Keratinocyte (primary cell): ENCODE results near the gene TTLL5. TPM values are rescaled to one million over a fixed set of nuclear protein-coding genes. Genes with fewer than 3 reads are reported as not detected.

ENCODE experiments used
- DNase-seq: peaks from one replicate; pipeline ENCODE4 v3.0.0-alpha.2; 2011; ENCODE audit warnings: low read depth, missing footprints, low spot score
- FAIRE-seq: peaks from 2 replicates; lab custom pipeline; 2011; peaks lifted over from hg19 to GRCh38; lab: Jason Lieb, UNC
- H2AFZ ChIP-seq: 2 replicates; pipeline ENCODE4 v1.6.0; 2012; ENCODE audit warnings: low read length, control low read depth, inconsistent platforms; ENCODE audit not compliant: control insufficient read depth
- H3K27ac ChIP-seq: 2 replicates; pipeline ENCODE4 v1.5.1; 2011; ENCODE audit warnings: low read length; ENCODE audit not compliant: control insufficient read depth, insufficient read depth
- H3K27me3 ChIP-seq: 3 replicates; pipeline ENCODE4 v1.6.0; 2011; ENCODE audit warnings: low read length; ENCODE audit not compliant: control insufficient read depth, insufficient read depth; ENCODE audit errors: extremely low read depth
- H3K36me3 ChIP-seq, 2 experiments: 2 replicates in 1 of 2; 3 replicates in 1 of 2; pipeline ENCODE4 v1.5.1; 2011; ENCODE audit warnings: low read length in 2 of 2, mild to moderate bottlenecking in 1 of 2; ENCODE audit not compliant: control insufficient read depth in 2 of 2, insufficient read depth in 2 of 2; ENCODE audit errors: extremely low read depth in 1 of 2
- H3K4me1 ChIP-seq: 3 replicates; pipeline ENCODE4 v1.5.1; 2011; ENCODE audit warnings: low read length; ENCODE audit not compliant: control insufficient read depth, insufficient read depth; ENCODE audit errors: extremely low read depth
- H3K4me2 ChIP-seq: 3 replicates; pipeline ENCODE4 v1.6.0; 2011; ENCODE audit warnings: low read depth, low read length; ENCODE audit not compliant: control insufficient read depth, insufficient read depth; ENCODE audit errors: extremely low read depth
- H3K4me3 ChIP-seq, 3 experiments: fragments of 200-600 bp in 1 of 3; sonication (generic) in 1 of 3; 2 replicates in 2 of 3; 3 replicates in 1 of 3; pipeline ENCODE4 v1.5.1; 2011 to 2016; ENCODE audit warnings: low read length in 3 of 3, mild to moderate bottlenecking in 3 of 3, control low read depth in 2 of 3, inconsistent platforms in 1 of 3, low read depth in 1 of 3, mixed read lengths in 1 of 3, mixed run types in 1 of 3, moderate library complexity in 1 of 3; ENCODE audit not compliant: control insufficient read depth in 2 of 3, insufficient read depth in 2 of 3; ENCODE audit errors: extremely low read depth in 1 of 3
- H3K79me2 ChIP-seq: 2 replicates; pipeline ENCODE4 v1.6.0; 2012; ENCODE audit warnings: low read length; ENCODE audit not compliant: control insufficient read depth, insufficient read depth
- H3K9ac ChIP-seq: 3 replicates; pipeline ENCODE4 v1.6.0; 2011; ENCODE audit warnings: low read length; ENCODE audit not compliant: control insufficient read depth, insufficient read depth; ENCODE audit errors: extremely low read depth
- H3K9me1 ChIP-seq: 3 replicates; pipeline ENCODE4 v1.6.0; 2011; ENCODE audit warnings: low read length; ENCODE audit not compliant: control insufficient read depth, insufficient read depth; ENCODE audit errors: extremely low read depth
- H3K9me3 ChIP-seq: 2 replicates; pipeline ENCODE4 v1.5.1; 2012; ENCODE audit warnings: low read depth, low read length; ENCODE audit not compliant: control insufficient read depth
- H4K20me1 ChIP-seq: 3 replicates; pipeline ENCODE4 v1.6.0; 2011; ENCODE audit warnings: low read length; ENCODE audit not compliant: control insufficient read depth, insufficient read depth; ENCODE audit errors: extremely low read depth
- EZH2 ChIP-seq: IDR thresholded peaks from one replicate; pipeline ENCODE4 v1.6.1; 2012; ENCODE audit warnings: inconsistent platforms, mild to moderate bottlenecking, low read length, moderate library complexity
- dilution Hi-C: fragments of 300-500 bp; cut with MboI; formaldehyde crosslinking; loops from one replicate; pipeline ENCODE4 v1.7.0; 2020; ENCODE audit warnings: low sequenced_read_pairs; ENCODE audit not compliant: extremely low pct_ligation_motif_present
- polyA plus RNA-seq, 5 experiments: library from polyadenylated mRNA; depleted of rRNA in 3 of 5; stranded (reverse) in 3 of 5; stranded (forward) in 1 of 5; unstranded in 1 of 5; fragments of >200 nt; gene quantifications; 1 replicate in 1 of 5; 2 replicates in 3 of 5; 3 replicates in 1 of 5; pipeline versions ENCODE4 v1.2.1 to v1.2.3, GENCODE V29; 2011 to 2012; ENCODE audit warnings: missing spikeins in 2 of 5, low read depth in 1 of 5, low replicate concordance in 1 of 5
- TF ChIP-seq, protein P1 (sequence below), 3 experiments: IDR thresholded peaks in 1 of 3; conservative IDR thresholded peaks in 1 of 3; optimal IDR thresholded peaks in 1 of 3; 2 replicates in 2 of 3; 3 replicates in 1 of 3; pipeline versions ENCODE3 to v1.5.1; 2011; ENCODE audit warnings: low read length in 3 of 3, mild to moderate bottlenecking in 3 of 3, moderate library complexity in 2 of 3, control low read depth in 1 of 3, inconsistent platforms in 1 of 3; ENCODE audit not compliant: insufficient read depth in 2 of 3; ENCODE audit errors: extremely low read depth in 1 of 3

The TTLL5 gene
- polyA plus RNA-seq, 1 donor (not counting 4 experiments of a cell fraction or from before 2014, with no cell fraction given), result 20.7 TPM

DNA sequence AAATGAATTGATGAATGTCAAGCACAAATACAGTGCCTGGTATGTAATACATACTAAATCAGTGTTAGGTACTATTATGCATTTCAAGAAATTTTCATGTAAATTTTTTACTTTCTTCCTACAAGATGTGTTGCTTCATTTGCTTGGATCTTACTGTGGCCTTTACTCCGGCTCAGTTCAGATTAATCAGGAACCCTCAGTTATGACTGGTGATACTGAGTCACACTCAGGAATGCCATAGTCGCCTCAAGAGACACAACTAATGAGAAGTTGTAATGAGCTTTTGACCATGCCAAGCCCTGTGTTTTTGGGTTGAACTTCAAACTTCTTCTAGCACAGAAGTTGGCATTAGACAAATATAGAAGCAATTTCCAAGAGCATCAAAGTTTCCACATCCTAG is 224.8 kb downstream of the TTLL5 start:
- no peaks in the 10 kb centered on the region for H3K79me2 ChIP-seq
- H3K27me3 ChIP-seq, result no peaks in the 10 kb centered on the region
- DNase-seq (peak; percentile 23), FAIRE-seq (peak; percentile 49)
- no peaks in the 10 kb centered on the region for H4K20me1 ChIP-seq
- no peak overlapping the region for H3K4me2 ChIP-seq
- dilution Hi-C loops, result no loop called here
- no peaks in the 10 kb centered on the region for H3K36me3 ChIP-seq
- no peaks in the 10 kb centered on the region for H3K9me1 ChIP-seq
- TF ChIP-seq, protein P1, sequence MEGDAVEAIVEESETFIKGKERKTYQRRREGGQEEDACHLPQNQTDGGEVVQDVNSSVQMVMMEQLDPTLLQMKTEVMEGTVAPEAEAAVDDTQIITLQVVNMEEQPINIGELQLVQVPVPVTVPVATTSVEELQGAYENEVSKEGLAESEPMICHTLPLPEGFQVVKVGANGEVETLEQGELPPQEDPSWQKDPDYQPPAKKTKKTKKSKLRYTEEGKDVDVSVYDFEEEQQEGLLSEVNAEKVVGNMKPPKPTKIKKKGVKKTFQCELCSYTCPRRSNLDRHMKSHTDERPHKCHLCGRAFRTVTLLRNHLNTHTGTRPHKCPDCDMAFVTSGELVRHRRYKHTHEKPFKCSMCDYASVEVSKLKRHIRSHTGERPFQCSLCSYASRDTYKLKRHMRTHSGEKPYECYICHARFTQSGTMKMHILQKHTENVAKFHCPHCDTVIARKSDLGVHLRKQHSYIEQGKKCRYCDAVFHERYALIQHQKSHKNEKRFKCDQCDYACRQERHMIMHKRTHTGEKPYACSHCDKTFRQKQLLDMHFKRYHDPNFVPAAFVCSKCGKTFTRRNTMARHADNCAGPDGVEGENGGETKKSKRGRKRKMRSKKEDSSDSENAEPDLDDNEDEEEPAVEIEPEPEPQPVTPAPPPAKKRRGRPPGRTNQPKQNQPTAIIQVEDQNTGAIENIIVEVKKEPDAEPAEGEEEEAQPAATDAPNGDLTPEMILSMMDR (optimal IDR thresholded peaks at IDR 0.05 in 1 of 3, IDR thresholded peaks at IDR 0.05 in 1 of 3, conservative IDR thresholded peaks at IDR 0.05 in 1 of 3; ENCODE audit: extremely low read depth in 1 of 3, insufficient read depth in 2 of 3, low read length in 3 of 3), result no peak
- no peak for TF ChIP-seq EZH2
- no peak overlapping the region for H2AFZ ChIP-seq
- H3K27ac ChIP-seq, result no peak overlapping the region
- H3K9ac ChIP-seq, result no peak overlapping the region
- no peak overlapping the region for H3K4me3 ChIP-seq
- no peaks in the 10 kb centered on the region for H3K9me3 ChIP-seq
- peaks cover 4% of the 10 kb centered on the region for H3K4me1 ChIP-seq

DNA sequence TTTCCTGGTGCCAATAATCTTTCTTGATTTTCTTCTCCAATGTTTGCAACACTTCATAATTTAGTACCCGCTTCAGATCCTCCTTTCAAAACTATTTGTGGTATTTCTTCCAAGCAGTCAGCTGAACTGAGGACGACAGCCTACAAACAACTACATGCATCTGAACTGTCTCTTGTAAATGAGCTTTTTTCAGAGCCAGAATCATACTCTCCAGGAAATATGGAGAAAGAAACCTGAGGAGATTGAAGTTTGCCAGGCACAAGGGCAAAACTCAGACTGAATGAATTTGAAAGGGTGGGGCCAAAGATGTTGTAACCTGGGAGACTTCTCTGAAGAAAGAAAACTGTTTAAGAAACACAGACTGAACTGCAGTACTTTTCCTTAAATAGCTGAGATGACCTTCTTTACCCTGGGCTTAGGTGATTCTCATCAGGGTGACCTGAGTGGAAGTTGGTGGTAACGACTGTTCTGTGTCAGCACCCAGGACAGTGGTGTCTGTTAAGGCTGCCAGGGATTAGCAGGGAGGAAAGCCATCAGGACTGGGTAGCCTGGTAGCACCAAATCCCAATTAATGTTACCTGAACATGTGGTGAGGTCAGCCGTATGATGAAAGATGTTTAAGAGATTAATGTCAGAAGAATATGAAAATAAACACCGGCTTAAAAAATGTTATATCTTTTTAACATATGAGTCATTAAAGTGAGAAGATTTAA is 225.7 kb downstream of the TTLL5 start:
- Histone ChIP-seq H3K9me1 (no peaks in the 10 kb centered on the region), H3K4me2 (no peak overlapping the region), H3K9me3 (no peaks in the 10 kb centered on the region), H3K36me3 (no peaks in the 10 kb centered on the region), H3K9ac (no peak overlapping the region), H4K20me1 (no peaks in the 10 kb centered on the region), H3K4me3 (no peak overlapping the region), H3K27ac (no peak overlapping the region), H2AFZ (no peak overlapping the region), H3K79me2 (no peaks in the 10 kb centered on the region), H3K27me3 (no peaks in the 10 kb centered on the region), H3K4me1 (peaks cover 4% of the 10 kb centered on the region)
- FAIRE-seq, result no peak
- DNase-seq, result no peak
- no peak for TF ChIP-seq EZH2
- TF ChIP-seq, protein P1 (optimal IDR thresholded peaks at IDR 0.05 in 1 of 3, IDR thresholded peaks at IDR 0.05 in 1 of 3, conservative IDR thresholded peaks at IDR 0.05 in 1 of 3; ENCODE audit: extremely low read depth in 1 of 3, insufficient read depth in 2 of 3, low read length in 3 of 3), result no peak
- dilution Hi-C loops, result no loop called here
